Ovary (tissue), 3 donors: ENCODE data around the gene VEPH1.

ENCODE experiments used
- POLR2A ChIP-seq: fragments of 450-650 bp; IDR thresholded peaks from one replicate; pipeline ENCODE4 v1.6.1; 2017; ENCODE audit warnings: antibody characterized with exemption, mild to moderate bottlenecking, moderate library complexity
- TF ChIP-seq, protein P1 (sequence below), 3 donors: fragments of 450-650 bp in 2 of 3; fragments of 200-600 bp in 1 of 3; IDR thresholded peaks; one replicate each; pipeline versions ENCODE4 v1.5.1 to v1.8.0; 2016 to 2022; ENCODE audit warnings: antibody characterized with exemption in 3 of 3, mild to moderate bottlenecking in 1 of 3
- donor health status: DM: no; HTN: no; CAD: no.

DNA sequence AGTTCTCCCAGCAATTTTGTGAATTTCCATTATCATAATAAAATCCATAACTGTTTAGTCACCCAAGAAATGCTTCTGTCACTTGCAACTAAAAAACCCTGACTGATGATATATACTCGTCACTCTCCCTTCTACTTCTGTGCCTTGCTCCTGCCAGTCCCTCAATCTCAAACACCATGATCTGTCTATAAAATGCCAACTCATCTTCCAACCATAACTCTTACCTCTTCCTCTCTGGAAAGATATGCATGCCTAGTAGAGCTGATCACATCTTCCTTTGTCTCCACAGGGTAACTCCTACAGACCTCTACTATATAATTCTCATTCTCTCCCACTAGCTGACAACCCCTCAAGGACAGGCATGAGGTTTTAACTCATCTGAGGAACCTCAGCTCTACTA, 5.2 kb upstream of the VEPH1 start:
- no peak for TF ChIP-seq POLR2A
- TF ChIP-seq, protein P1, sequence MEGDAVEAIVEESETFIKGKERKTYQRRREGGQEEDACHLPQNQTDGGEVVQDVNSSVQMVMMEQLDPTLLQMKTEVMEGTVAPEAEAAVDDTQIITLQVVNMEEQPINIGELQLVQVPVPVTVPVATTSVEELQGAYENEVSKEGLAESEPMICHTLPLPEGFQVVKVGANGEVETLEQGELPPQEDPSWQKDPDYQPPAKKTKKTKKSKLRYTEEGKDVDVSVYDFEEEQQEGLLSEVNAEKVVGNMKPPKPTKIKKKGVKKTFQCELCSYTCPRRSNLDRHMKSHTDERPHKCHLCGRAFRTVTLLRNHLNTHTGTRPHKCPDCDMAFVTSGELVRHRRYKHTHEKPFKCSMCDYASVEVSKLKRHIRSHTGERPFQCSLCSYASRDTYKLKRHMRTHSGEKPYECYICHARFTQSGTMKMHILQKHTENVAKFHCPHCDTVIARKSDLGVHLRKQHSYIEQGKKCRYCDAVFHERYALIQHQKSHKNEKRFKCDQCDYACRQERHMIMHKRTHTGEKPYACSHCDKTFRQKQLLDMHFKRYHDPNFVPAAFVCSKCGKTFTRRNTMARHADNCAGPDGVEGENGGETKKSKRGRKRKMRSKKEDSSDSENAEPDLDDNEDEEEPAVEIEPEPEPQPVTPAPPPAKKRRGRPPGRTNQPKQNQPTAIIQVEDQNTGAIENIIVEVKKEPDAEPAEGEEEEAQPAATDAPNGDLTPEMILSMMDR (IDR thresholded peaks at IDR 0.05): no peak
